ENCODE data around the gene SLC5A4. TPM values are rescaled to one million over a fixed set of nuclear protein-coding genes. Genes with fewer than 3 reads are reported as not detected.

SLC5A4 gene
- total and polyA plus RNA-seq, 12 donors = 0.06 to 0.89 (median 0.20) TPM; not detected in 2

DNA sequence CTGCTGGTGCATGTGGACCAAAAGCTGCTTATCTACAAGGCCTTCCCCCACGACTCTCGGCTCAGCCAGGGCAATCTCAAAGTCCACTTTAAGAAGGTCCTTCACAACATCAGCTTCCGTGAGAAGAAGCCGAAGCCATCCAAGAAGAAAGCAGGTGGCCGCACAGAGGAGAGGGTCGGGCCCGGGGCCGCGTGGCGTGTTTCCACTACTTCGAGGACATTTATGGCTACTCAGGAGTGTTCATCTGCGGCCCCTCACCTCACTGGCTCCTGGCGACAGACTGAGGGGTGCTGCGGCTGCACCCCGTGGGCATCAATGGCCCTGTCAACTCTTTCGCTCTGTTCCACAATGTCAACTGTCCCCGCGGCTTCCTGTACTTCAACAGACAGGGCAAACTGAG is 16.2 kb upstream of the SLC5A4 start:
- H3K27ac ChIP-seq = no peak overlapping the region
- ATAC-seq (no peak), DNase-seq (no peak)
- peaks cover 0 to 2% (median 0%) of the 10 kb centered on the region in 9 donors for H3K4me1 ChIP-seq
- H3K27me3 ChIP-seq = no peaks in the 10 kb centered on the region
- no peak overlapping the region for H3K4me3 ChIP-seq
- no peak for TF ChIP-seq CTCF (IDR thresholded peaks at IDR 0.05)
- H3K9me3 ChIP-seq = peaks cover 0 to 7% (median 0%) of the 10 kb centered on the region in 11 donors
- intact Hi-C loops (cut with DNase I) = no loop called here
- no peaks in the 10 kb centered on the region for H3K36me3 ChIP-seq
- 90 to 94% methylated on average over 18 of the region's 18 CpGs for WGBS, 2 donors

GRCh38 chr22:32270641-32271369 is 15.7 kb upstream of the SLC5A4 start:
- no peaks in the 10 kb centered on the region for H3K27me3 ChIP-seq
- intact Hi-C loops (cut with DNase I) = no loop called here
- H3K4me3 ChIP-seq = no peak overlapping the region
- DNase-seq (no peak), ATAC-seq (peak in 2 of 8 donors; percentile 27 to 30)
- no peak for TF ChIP-seq CTCF (IDR thresholded peaks at IDR 0.05)
- no peak overlapping the region for H3K27ac ChIP-seq
- H3K9me3 ChIP-seq = peaks cover 0 to 6% (median 0%) of the 10 kb centered on the region in 11 donors
- H3K4me1 ChIP-seq = peaks cover 0 to 8% (median 0%) of the 10 kb centered on the region in 9 donors
- WGBS, 2 donors = 90 to 92% methylated on average over 25 of the region's 25 CpGs
- H3K36me3 ChIP-seq = no peaks in the 10 kb centered on the region

GRCh38 chr22:32269316-32269715 is 14.2 kb upstream of the SLC5A4 start:
- Histone ChIP-seq H3K9me3 (no peaks in the 10 kb centered on the region), H3K4me1 (peaks cover 0 to 9% (median 0%) of the 10 kb centered on the region in 9 donors), H3K27ac (no peak overlapping the region), H3K27me3 (no peaks in the 10 kb centered on the region), H3K4me3 (no peak overlapping the region), H3K36me3 (no peaks in the 10 kb centered on the region)
- 87 to 89% methylated on average over 16 of the region's 16 CpGs for WGBS, 2 donors
- no peak for ATAC-seq
- intact Hi-C loops (cut with DNase I) = loop anchor here in 7 of 10 donors (5.0 to 10.0 kb wide), 6 partner anchors 155 to 297 kb away; no protein-coding TSS in a partner anchor
- no peak for DNase-seq
- no peak for TF ChIP-seq CTCF (IDR thresholded peaks at IDR 0.05)

GRCh38 chr22:32267011-32267410 is 11.9 kb upstream of the SLC5A4 start:
- H3K27me3 ChIP-seq = no peaks in the 10 kb centered on the region
- no peak overlapping the region for H3K4me3 ChIP-seq
- no peak for DNase-seq
- no peaks in the 10 kb centered on the region for H3K9me3 ChIP-seq
- WGBS, 2 donors = 54 to 69% methylated on average over 3 of the region's 3 CpGs
- no peaks in the 10 kb centered on the region for H3K36me3 ChIP-seq
- intact Hi-C loops (cut with DNase I) = loop anchor here in 8 of 10 donors (2.0 to 10.0 kb wide), 8 partner anchors 64 to 295 kb away; no protein-coding TSS in a partner anchor
- TF ChIP-seq CTCF (IDR thresholded peaks at IDR 0.05) = no peak
- no peak overlapping the region for H3K27ac ChIP-seq
- peaks cover 0 to 9% (median 0%) of the 10 kb centered on the region in 9 donors for H3K4me1 ChIP-seq
- ATAC-seq = no peak
